Neural crest cell (in vitro differentiated cells): ENCODE results near the gene TTLL5. TPM values are rescaled to one million over a fixed set of nuclear protein-coding genes. Genes with fewer than 3 reads are reported as not detected.

Experiments
- DNase-seq: peaks from one replicate; pipeline ENCODE4 v3.0.0; 2021; ENCODE audit warnings: low read depth, mixed read lengths, low spot score
- H3K27ac Mint-ChIP-seq: one replicate; pipeline ENCODE4 v1.8.0; 2021; ENCODE audit warnings: mild to moderate bottlenecking, mixed read lengths; ENCODE audit not compliant: unreplicated experiment
- H3K27me3 Mint-ChIP-seq: 2 replicates; pipeline ENCODE4 v1.8.0; 2021; ENCODE audit warnings: low read depth, mild to moderate bottlenecking, mixed read lengths
- H3K36me3 Mint-ChIP-seq: 2 replicates; pipeline ENCODE4 v1.8.0; 2021; ENCODE audit warnings: low read depth, mild to moderate bottlenecking, mixed read lengths
- H3K4me1 Mint-ChIP-seq: 2 replicates; pipeline ENCODE4 v1.8.0; 2021; ENCODE audit warnings: mixed read lengths
- H3K4me3 Mint-ChIP-seq: one replicate; pipeline ENCODE4 v1.8.0; 2021; ENCODE audit warnings: mild to moderate bottlenecking, mixed read lengths
- H3K9me3 Mint-ChIP-seq: 2 replicates; pipeline ENCODE4 v1.8.0; 2021; ENCODE audit warnings: mixed read lengths
- total RNA-seq: library from RNA; stranded (reverse); gene quantifications from 2 replicates; pipeline ENCODE4 v1.2.1, GENCODE V29; 2021
- TF ChIP-seq, protein P1 (sequence below): fragments of 200-600 bp; sonication (generic); conservative IDR thresholded peaks from 2 replicates; pipeline ENCODE4 v1.5.0; 2021; ENCODE audit warnings: antibody characterized with exemption, mild to moderate bottlenecking

TTLL5 gene
- total RNA-seq, 1 donor from 2014 or later, result 55.7 TPM

DNA sequence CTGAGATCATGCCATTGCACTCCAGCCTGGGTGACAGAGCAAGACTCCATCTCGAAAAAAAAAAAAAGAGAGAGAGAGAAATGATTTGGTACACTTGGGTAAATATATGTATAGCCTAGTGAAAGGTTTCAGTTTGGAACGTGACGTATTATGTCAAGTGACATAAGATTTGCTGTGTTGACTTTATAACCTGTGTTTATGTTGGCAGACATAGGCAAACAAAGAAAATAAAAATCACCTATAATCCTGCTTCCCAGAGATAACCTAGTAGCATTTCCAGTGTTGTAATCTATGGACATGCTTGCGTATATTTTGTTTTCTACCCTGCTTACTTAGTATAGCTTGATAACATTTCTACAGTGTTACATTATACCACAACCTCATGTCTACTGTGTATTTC is 17.1 kb upstream of the TTLL5 start:
- H3K4me3 Mint-ChIP-seq, result no peak overlapping the region
- H3K27ac Mint-ChIP-seq, result no peak overlapping the region
- no peaks in the 10 kb centered on the region for H3K9me3 Mint-ChIP-seq
- peaks cover 2% of the 10 kb centered on the region for H3K36me3 Mint-ChIP-seq
- TF ChIP-seq, protein P1, sequence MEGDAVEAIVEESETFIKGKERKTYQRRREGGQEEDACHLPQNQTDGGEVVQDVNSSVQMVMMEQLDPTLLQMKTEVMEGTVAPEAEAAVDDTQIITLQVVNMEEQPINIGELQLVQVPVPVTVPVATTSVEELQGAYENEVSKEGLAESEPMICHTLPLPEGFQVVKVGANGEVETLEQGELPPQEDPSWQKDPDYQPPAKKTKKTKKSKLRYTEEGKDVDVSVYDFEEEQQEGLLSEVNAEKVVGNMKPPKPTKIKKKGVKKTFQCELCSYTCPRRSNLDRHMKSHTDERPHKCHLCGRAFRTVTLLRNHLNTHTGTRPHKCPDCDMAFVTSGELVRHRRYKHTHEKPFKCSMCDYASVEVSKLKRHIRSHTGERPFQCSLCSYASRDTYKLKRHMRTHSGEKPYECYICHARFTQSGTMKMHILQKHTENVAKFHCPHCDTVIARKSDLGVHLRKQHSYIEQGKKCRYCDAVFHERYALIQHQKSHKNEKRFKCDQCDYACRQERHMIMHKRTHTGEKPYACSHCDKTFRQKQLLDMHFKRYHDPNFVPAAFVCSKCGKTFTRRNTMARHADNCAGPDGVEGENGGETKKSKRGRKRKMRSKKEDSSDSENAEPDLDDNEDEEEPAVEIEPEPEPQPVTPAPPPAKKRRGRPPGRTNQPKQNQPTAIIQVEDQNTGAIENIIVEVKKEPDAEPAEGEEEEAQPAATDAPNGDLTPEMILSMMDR, result no peak
- no peak for DNase-seq
- H3K27me3 Mint-ChIP-seq, result no peaks in the 10 kb centered on the region
- peaks cover 6% of the 10 kb centered on the region for H3K4me1 Mint-ChIP-seq

DNA sequence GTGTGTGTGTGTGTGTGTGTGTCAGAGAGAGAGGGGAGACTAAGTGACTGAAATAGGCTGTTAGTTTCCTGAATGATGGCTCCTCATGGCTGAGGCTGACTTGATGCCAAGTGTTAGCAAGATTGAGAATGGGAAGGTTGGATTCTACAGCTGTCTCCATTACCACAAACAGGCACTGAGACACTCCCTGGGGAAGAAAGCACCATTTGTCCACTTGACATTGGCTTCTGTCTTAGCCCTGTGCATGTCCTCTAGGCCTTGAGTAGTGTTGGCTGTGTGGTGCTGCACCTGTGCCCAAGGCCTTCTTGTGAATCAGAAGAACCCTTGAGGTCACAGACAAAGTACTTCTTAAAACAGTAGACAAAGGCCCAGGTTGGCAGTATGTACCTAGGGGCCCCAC is 16.0 kb upstream of the TTLL5 start:
- no peaks in the 10 kb centered on the region for H3K9me3 Mint-ChIP-seq
- H3K27ac Mint-ChIP-seq, result no peak overlapping the region
- H3K27me3 Mint-ChIP-seq, result no peaks in the 10 kb centered on the region
- DNase-seq, result no peak
- H3K4me1 Mint-ChIP-seq, result peaks cover 6% of the 10 kb centered on the region
- peaks cover 11% of the 10 kb centered on the region for H3K36me3 Mint-ChIP-seq
- TF ChIP-seq, protein P1, result no peak
- no peak overlapping the region for H3K4me3 Mint-ChIP-seq

DNA sequence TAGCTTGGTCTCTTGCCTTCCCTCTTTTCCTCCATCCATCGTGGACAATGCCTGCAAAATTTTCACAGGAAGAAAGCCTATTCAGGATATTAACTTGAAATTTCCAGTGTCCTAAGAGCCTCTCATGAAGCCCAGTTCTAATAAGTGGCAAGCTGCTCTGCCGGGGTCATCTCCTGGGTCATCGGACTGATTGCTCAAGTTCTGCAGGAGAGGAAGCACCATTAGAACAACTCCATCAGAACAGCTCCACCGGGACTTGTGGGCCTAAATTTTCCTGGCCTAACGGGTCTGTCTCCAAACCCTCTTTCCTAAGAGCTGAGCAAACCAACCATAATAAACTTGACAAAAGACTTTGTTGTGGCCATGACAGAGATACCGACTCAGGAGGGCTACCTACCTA is 14.3 kb upstream of the TTLL5 start:
- TF ChIP-seq, protein P1, result no peak
- H3K36me3 Mint-ChIP-seq, result peaks cover 21% of the 10 kb centered on the region
- H3K4me1 Mint-ChIP-seq, result peaks cover 6% of the 10 kb centered on the region
- DNase-seq, result no peak
- no peaks in the 10 kb centered on the region for H3K9me3 Mint-ChIP-seq
- no peak overlapping the region for H3K27ac Mint-ChIP-seq
- H3K4me3 Mint-ChIP-seq, result no peak overlapping the region
- H3K27me3 Mint-ChIP-seq, result no peaks in the 10 kb centered on the region

DNA sequence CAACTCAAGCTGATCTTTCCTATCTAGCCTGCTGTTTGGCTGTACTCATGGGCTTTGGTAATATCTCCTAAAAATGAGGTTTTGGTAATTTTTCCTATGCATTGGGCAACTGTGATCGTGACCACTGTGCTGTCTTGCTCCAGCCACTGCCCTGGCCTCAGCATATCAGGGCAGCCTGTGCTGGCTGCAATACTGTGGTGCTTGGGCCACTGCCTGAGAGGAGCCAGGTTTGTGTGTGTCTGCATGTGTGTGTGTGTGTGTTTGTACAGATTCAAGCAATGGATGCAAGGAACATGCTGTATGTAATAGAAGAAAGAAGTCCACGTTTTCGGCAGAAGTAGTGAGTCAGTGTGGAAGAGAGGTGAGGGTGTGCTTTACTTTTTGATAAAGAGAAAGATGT is 13.4 kb upstream of the TTLL5 start:
- TF ChIP-seq, protein P1, result no peak
- Mint-ChIP-seq H3K9me3 (no peaks in the 10 kb centered on the region), H3K27me3 (no peaks in the 10 kb centered on the region), H3K4me1 (peaks cover 6% of the 10 kb centered on the region), H3K36me3 (peaks cover 21% of the 10 kb centered on the region), H3K4me3 (no peak overlapping the region), H3K27ac (peak overlapping the region; percentile 41)
- no peak for DNase-seq

DNA sequence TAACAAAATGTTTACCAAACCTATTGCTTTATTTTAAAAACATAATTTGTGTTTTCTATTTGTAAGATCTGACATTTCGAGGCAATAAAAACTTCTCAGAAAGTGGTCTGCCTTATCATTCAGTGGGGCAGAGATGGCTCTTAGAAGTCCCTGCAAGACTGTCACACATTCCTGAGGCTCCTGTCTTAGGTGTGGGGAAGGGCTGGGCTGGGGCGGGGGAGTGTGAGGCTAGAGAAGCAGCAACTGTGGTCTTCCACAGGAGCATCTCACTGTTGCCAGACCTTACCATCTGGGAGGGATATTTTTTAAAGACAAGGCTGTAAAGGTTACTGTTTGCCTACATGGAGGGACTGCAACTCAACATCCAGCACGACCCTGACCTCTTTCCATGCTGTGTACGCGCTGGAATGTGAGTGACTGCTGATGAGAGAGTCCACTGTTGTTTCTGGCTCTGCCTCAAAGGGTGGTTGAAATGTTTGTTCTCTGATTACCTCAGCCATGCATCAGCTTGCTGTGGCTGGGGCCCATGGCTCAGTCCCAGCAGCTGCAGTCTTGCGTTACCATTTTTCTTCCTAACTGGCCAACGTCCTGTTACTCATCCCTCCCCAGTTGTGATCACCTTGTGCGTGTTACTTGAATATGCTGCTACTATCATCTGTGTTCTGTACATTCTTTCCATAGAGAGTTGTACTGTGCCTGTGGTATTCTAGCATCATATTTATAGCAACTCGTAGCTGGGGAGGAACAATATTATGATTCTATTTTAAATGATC is 12.8 kb upstream of the TTLL5 start:
- H3K36me3 Mint-ChIP-seq, result peaks cover 21% of the 10 kb centered on the region

More for the DNA sequence above, 12.8 kb upstream of the TTLL5 start:
- Mint-ChIP-seq H3K27ac (no peak overlapping the region), H3K4me1 (peaks cover 6% of the 10 kb centered on the region), H3K9me3 (no peaks in the 10 kb centered on the region), H3K4me3 (no peak overlapping the region), H3K27me3 (no peaks in the 10 kb centered on the region)
- DNase-seq, result no peak
- TF ChIP-seq, protein P1, result no peak
